ENCODE measurements around the gene TRIM26. TPM values are rescaled to one million over a fixed set of nuclear protein-coding genes. Genes with fewer than 3 reads are reported as not detected.

The TRIM26 gene
- total RNA-seq, 1 donor = 29.3 TPM

- DNase-seq (ENCODE audit: insufficient read length, low spot score, missing footprints) = no peak
- Histone ChIP-seq H4K20me1 (ENCODE audit: insufficient read depth, low read length) (no peaks in the 10 kb centered on the region), H2AFZ (ENCODE audit: low read length) (no peak overlapping the region), H3K9me3 (ENCODE audit: low read depth, low read length) (no peaks in the 10 kb centered on the region), H3K27me3 (ENCODE audit: insufficient read depth, low read length) (peaks cover 57% of the 10 kb centered on the region), H3K4me1 (ENCODE audit: insufficient read depth, low read length) (no peaks in the 10 kb centered on the region), H3K36me3 (ENCODE audit: insufficient read depth, low read length) (no peaks in the 10 kb centered on the region), H3K4me2 (ENCODE audit: insufficient read depth, low read length) (no peak overlapping the region), H3K79me2 (ENCODE audit: insufficient read depth, low read length) (no peaks in the 10 kb centered on the region), H3K27ac (ENCODE audit: low read depth, low read length) (no peak overlapping the region), H3K4me3 (ENCODE audit: insufficient read depth, low read length) (no peak overlapping the region)
- TF ChIP-seq, protein P1, sequence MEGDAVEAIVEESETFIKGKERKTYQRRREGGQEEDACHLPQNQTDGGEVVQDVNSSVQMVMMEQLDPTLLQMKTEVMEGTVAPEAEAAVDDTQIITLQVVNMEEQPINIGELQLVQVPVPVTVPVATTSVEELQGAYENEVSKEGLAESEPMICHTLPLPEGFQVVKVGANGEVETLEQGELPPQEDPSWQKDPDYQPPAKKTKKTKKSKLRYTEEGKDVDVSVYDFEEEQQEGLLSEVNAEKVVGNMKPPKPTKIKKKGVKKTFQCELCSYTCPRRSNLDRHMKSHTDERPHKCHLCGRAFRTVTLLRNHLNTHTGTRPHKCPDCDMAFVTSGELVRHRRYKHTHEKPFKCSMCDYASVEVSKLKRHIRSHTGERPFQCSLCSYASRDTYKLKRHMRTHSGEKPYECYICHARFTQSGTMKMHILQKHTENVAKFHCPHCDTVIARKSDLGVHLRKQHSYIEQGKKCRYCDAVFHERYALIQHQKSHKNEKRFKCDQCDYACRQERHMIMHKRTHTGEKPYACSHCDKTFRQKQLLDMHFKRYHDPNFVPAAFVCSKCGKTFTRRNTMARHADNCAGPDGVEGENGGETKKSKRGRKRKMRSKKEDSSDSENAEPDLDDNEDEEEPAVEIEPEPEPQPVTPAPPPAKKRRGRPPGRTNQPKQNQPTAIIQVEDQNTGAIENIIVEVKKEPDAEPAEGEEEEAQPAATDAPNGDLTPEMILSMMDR (IDR thresholded peaks at IDR 0.05; ENCODE audit: extremely low read depth, low read depth, low read length) = no peak
Measured at GRCh38 chr6:30136570-30137286, 76.5 kb downstream of the TRIM26 start.

- DNase-seq (ENCODE audit: insufficient read length, low spot score, missing footprints) = no peak
- Histone ChIP-seq H2AFZ (ENCODE audit: low read length) (no peak within 1 kb of the TSS), H3K4me2 (ENCODE audit: insufficient read depth, low read length) (no peak within 1 kb of the TSS), H3K27ac (ENCODE audit: low read depth, low read length) (no peak within 1 kb of the TSS), H3K27me3 (ENCODE audit: insufficient read depth, low read length) (peaks cover 55% of the 10 kb centered on the region), H4K20me1 (ENCODE audit: insufficient read depth, low read length) (no peaks in the 10 kb centered on the region), H3K4me3 (ENCODE audit: insufficient read depth, low read length) (no peak within 1 kb of the TSS), H3K36me3 (ENCODE audit: insufficient read depth, low read length) (no peaks in the 10 kb centered on the region), H3K79me2 (ENCODE audit: insufficient read depth, low read length) (no peaks in the 10 kb centered on the region), H3K4me1 (ENCODE audit: insufficient read depth, low read length) (peaks cover 2% of the 10 kb centered on the region), H3K9me3 (ENCODE audit: low read depth, low read length) (no peaks in the 10 kb centered on the region)
- TF ChIP-seq, protein P1 (IDR thresholded peaks at IDR 0.05; ENCODE audit: extremely low read depth, low read depth, low read length) = no peak
Measured at GRCh38 chr6:30135757-30136156, 77.4 kb downstream of the TRIM26 start, which contains the start of gene TRIM40. TSS of gene TRIM40 (plus strand) at chr6:30136140. CDS start at chr6:30137037, 897 bp downstream.

DNA sequence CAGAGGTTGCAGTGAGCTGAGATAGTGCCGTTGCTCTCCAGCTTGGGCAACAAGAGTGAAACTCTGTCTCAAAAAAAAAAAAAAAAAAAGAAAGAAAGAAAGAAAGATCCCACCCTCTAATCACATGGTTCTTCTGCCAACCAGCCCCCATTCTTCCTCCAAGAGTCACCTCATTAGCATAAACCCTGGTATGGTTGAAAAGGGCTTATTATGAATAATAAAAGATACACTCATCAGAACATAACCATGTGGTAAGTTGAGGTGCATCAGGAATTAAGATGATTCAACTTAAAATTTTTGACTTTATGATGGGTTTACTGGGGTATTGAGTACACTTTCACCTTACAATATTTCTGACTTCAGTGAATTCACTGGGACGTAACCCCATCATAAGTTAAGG is 78.1 kb downstream of the TRIM26 start:
- peaks cover 60% of the 10 kb centered on the region for H3K27me3 ChIP-seq (ENCODE audit: insufficient read depth, low read length)
- H3K36me3 ChIP-seq (ENCODE audit: insufficient read depth, low read length) = no peaks in the 10 kb centered on the region
- H3K4me3 ChIP-seq (ENCODE audit: insufficient read depth, low read length) = no peak overlapping the region
- no peak overlapping the region for H2AFZ ChIP-seq (ENCODE audit: low read length)
- H3K9me3 ChIP-seq (ENCODE audit: low read depth, low read length) = no peaks in the 10 kb centered on the region
- H4K20me1 ChIP-seq (ENCODE audit: insufficient read depth, low read length) = no peaks in the 10 kb centered on the region
- no peak overlapping the region for H3K4me2 ChIP-seq (ENCODE audit: insufficient read depth, low read length)
- TF ChIP-seq, protein P1 (IDR thresholded peaks at IDR 0.05; ENCODE audit: extremely low read depth, low read depth, low read length) = no peak
- H3K4me1 ChIP-seq (ENCODE audit: insufficient read depth, low read length) = peaks cover 3% of the 10 kb centered on the region
- no peaks in the 10 kb centered on the region for H3K79me2 ChIP-seq (ENCODE audit: insufficient read depth, low read length)
- DNase-seq (ENCODE audit: insufficient read length, low spot score, missing footprints) = no peak
- no peak overlapping the region for H3K27ac ChIP-seq (ENCODE audit: low read depth, low read length)

Other genes with a start within 250 kb of the TRIM26 start
- 16.8 and 21.4 TPM in 2 replicates for gene POLR1H, start 152.1 kb downstream of the TRIM26 start, total RNA-seq
- gene PPP1R11, start 146.2 kb downstream of the TRIM26 start, total RNA-seq = 35.1 TPM in 2 replicates
- gene RNF39, start 137.6 kb downstream of the TRIM26 start, total RNA-seq = not detected in 2 replicates
- gene TRIM31, start 100.3 kb downstream of the TRIM26 start, total RNA-seq = not detected in 2 replicates
- gene TRIM40, start 77.3 kb downstream of the TRIM26 start, total RNA-seq = not detected in 2 replicates
- gene TRIM10, start 52.2 kb downstream of the TRIM26 start, total RNA-seq = not detected in 2 replicates
- gene TRIM15, start 49.9 kb downstream of the TRIM26 start, total RNA-seq = not detected in 2 replicates
- gene TRIM39, start 113.5 kb upstream of the TRIM26 start, total RNA-seq = 12.1 and 14.5 TPM in 2 replicates
- gene RPP21, start 131.8 kb upstream of the TRIM26 start, total RNA-seq = 23.9 and 24.6 TPM in 2 replicates

Data from osteoblast (primary cell).